Lower leg skin (tissue), 3 donors: ENCODE results near the gene ZCCHC24.

ENCODE experiments used
- POLR2A ChIP-seq, 2 donors: fragments of 450-650 bp; IDR thresholded peaks; one replicate each; pipeline ENCODE4 v1.6.1; 2016 to 2017; ENCODE audit warnings: antibody characterized with exemption in 2 of 2, mild to moderate bottlenecking in 1 of 2, moderate library complexity in 1 of 2
- TF ChIP-seq, protein P1 (sequence below), 3 donors: fragments of 450-650 bp; IDR thresholded peaks; one replicate each; pipeline ENCODE4 v1.5.1; 2016; ENCODE audit warnings: antibody characterized with exemption in 3 of 3, mild to moderate bottlenecking in 3 of 3, moderate library complexity in 2 of 3

- TF ChIP-seq, protein P1, sequence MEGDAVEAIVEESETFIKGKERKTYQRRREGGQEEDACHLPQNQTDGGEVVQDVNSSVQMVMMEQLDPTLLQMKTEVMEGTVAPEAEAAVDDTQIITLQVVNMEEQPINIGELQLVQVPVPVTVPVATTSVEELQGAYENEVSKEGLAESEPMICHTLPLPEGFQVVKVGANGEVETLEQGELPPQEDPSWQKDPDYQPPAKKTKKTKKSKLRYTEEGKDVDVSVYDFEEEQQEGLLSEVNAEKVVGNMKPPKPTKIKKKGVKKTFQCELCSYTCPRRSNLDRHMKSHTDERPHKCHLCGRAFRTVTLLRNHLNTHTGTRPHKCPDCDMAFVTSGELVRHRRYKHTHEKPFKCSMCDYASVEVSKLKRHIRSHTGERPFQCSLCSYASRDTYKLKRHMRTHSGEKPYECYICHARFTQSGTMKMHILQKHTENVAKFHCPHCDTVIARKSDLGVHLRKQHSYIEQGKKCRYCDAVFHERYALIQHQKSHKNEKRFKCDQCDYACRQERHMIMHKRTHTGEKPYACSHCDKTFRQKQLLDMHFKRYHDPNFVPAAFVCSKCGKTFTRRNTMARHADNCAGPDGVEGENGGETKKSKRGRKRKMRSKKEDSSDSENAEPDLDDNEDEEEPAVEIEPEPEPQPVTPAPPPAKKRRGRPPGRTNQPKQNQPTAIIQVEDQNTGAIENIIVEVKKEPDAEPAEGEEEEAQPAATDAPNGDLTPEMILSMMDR (IDR thresholded peaks at IDR 0.05), result no peak
- TF ChIP-seq POLR2A (IDR thresholded peaks at IDR 0.05), result no peak
Observed at GRCh38 chr10:79350407-79351154, 94.8 kb downstream of the ZCCHC24 start.
